Stimulated activated naive B cell treated with anti-CD40 and anti-IgM and Interleukin-4, amounts not matched to agents 10 μg/mL and 1 μg/mL and 100 μg/mL, for 72 hours (primary cell): ENCODE results near the gene LCA5.

ENCODE experiments used
- ATAC-seq, 2 donors: fragments of 150-1000 bp; cut with Tn5 transposase; replicated peaks; 2 replicates each; pipeline ENCODE4 v1.10.0; 2021; ENCODE audit warnings: moderate library complexity in 1 of 2
- DNase-seq: peaks from one replicate; pipeline ENCODE4 v3.0.0; 2021
- H3K27ac Mint-ChIP-seq: one replicate; pipeline ENCODE4 v1.8.0; 2022; ENCODE audit warnings: mild to moderate bottlenecking, mixed read lengths
- H3K27me3 Mint-ChIP-seq, 2 donors: one replicate each; pipeline ENCODE4 v1.8.0; 2022; ENCODE audit warnings: mixed read lengths in 2 of 2
- H3K36me3 Mint-ChIP-seq, 2 donors: one replicate each; pipeline ENCODE4 v1.8.0; 2022; ENCODE audit warnings: mixed read lengths in 2 of 2, mild to moderate bottlenecking in 1 of 2
- H3K4me1 Mint-ChIP-seq, 2 donors: one replicate each; pipeline ENCODE4 v1.8.0; 2022; ENCODE audit warnings: mixed read lengths in 2 of 2, mild to moderate bottlenecking in 1 of 2
- H3K4me3 Mint-ChIP-seq, 2 donors: one replicate each; pipeline ENCODE4 v1.8.0; 2022; ENCODE audit warnings: mild to moderate bottlenecking in 2 of 2, mixed read lengths in 2 of 2, moderate library complexity in 1 of 2
- H3K9me3 Mint-ChIP-seq, 2 donors: one replicate each; pipeline ENCODE4 v1.8.0; 2022; ENCODE audit warnings: mixed read lengths in 2 of 2, mild to moderate bottlenecking in 1 of 2

Gene LCA5

GRCh38 chr6:79518842-79519241, 18.4 kb downstream of the LCA5 start:
- Mint-ChIP-seq H3K36me3 (peaks cover 0 to 4% of the 10 kb centered on the region in 2 donors), H3K27me3 (no peaks in the 10 kb centered on the region), H3K9me3 (no peaks in the 10 kb centered on the region)

GRCh38 chr6:79515436-79515835, 21.8 kb downstream of the LCA5 start:
- Mint-ChIP-seq H3K36me3 (peaks cover 0 to 11% of the 10 kb centered on the region in 2 donors), H3K9me3 (peaks cover 0 to 2% of the 10 kb centered on the region in 2 donors), H3K4me1 (no peaks in the 10 kb centered on the region), H3K27me3 (no peaks in the 10 kb centered on the region), H3K4me3 (no peak overlapping the region), H3K27ac (no peak overlapping the region)
- ATAC-seq (no peak), DNase-seq (no peak)

More at GRCh38 chr6:79518842-79519241, 18.4 kb downstream of the LCA5 start:
- no peaks in the 10 kb centered on the region for H3K4me1 Mint-ChIP-seq
- DNase-seq = no peak
- no peak overlapping the region for H3K4me3 Mint-ChIP-seq
- ATAC-seq = no peak
- H3K27ac Mint-ChIP-seq = no peak overlapping the region

GRCh38 chr6:79513111-79513510, 24.1 kb downstream of the LCA5 start:
- H3K4me3 Mint-ChIP-seq = no peak overlapping the region
- DNase-seq (no peak), ATAC-seq (no peak)
- H3K36me3 Mint-ChIP-seq = peaks cover 0 to 11% of the 10 kb centered on the region in 2 donors
- no peak overlapping the region for H3K27ac Mint-ChIP-seq
- H3K27me3 Mint-ChIP-seq = no peaks in the 10 kb centered on the region
- peaks cover 0 to 2% of the 10 kb centered on the region in 2 donors for H3K9me3 Mint-ChIP-seq
- no peaks in the 10 kb centered on the region for H3K4me1 Mint-ChIP-seq

- H3K4me3 Mint-ChIP-seq = no peak overlapping the region
- H3K27ac Mint-ChIP-seq = no peak overlapping the region
- H3K27me3 Mint-ChIP-seq = no peaks in the 10 kb centered on the region
- H3K9me3 Mint-ChIP-seq = peaks cover 0 to 2% of the 10 kb centered on the region in 2 donors
- ATAC-seq (no peak), DNase-seq (no peak)
- H3K36me3 Mint-ChIP-seq = peaks cover 0 to 11% of the 10 kb centered on the region in 2 donors
- no peaks in the 10 kb centered on the region for H3K4me1 Mint-ChIP-seq
Measured at GRCh38 chr6:79512014-79512413, 25.2 kb downstream of the LCA5 start.

- Mint-ChIP-seq H3K9me3 (peaks cover 0 to 2% of the 10 kb centered on the region in 2 donors), H3K27ac (no peak overlapping the region), H3K4me3 (no peak overlapping the region), H3K27me3 (no peaks in the 10 kb centered on the region), H3K36me3 (peaks cover 0 to 11% of the 10 kb centered on the region in 2 donors), H3K4me1 (no peaks in the 10 kb centered on the region)
- ATAC-seq (no peak), DNase-seq (no peak)
Measured at GRCh38 chr6:79510707-79511106, 26.5 kb downstream of the LCA5 start.

- no peaks in the 10 kb centered on the region for H3K4me1 Mint-ChIP-seq
- ATAC-seq (no peak), DNase-seq (no peak)
- no peaks in the 10 kb centered on the region for H3K27me3 Mint-ChIP-seq
- H3K27ac Mint-ChIP-seq = no peak overlapping the region
- H3K9me3 Mint-ChIP-seq = peaks cover 0 to 2% of the 10 kb centered on the region in 2 donors
- no peaks in the 10 kb centered on the region for H3K36me3 Mint-ChIP-seq
- H3K4me3 Mint-ChIP-seq = no peak overlapping the region
Measured at GRCh38 chr6:79506251-79506650, 31.0 kb downstream of the LCA5 start.

GRCh38 chr6:79504372-79504771, 32.9 kb downstream of the LCA5 start:
- no peak overlapping the region for H3K27ac Mint-ChIP-seq
- DNase-seq (no peak), ATAC-seq (no peak)
- no peak overlapping the region for H3K4me3 Mint-ChIP-seq
- no peaks in the 10 kb centered on the region for H3K4me1 Mint-ChIP-seq
- H3K9me3 Mint-ChIP-seq = no peaks in the 10 kb centered on the region
- no peaks in the 10 kb centered on the region for H3K27me3 Mint-ChIP-seq
- no peaks in the 10 kb centered on the region for H3K36me3 Mint-ChIP-seq

- DNase-seq (no peak), ATAC-seq (no peak)
- Mint-ChIP-seq H3K9me3 (no peaks in the 10 kb centered on the region), H3K27me3 (no peaks in the 10 kb centered on the region), H3K4me3 (no peak overlapping the region), H3K27ac (no peak overlapping the region), H3K36me3 (no peaks in the 10 kb centered on the region), H3K4me1 (no peaks in the 10 kb centered on the region)
Measured at GRCh38 chr6:79498842-79499241, 38.4 kb downstream of the LCA5 start.

GRCh38 chr6:79495246-79495645, 42.0 kb downstream of the LCA5 start:
- no peak overlapping the region for H3K27ac Mint-ChIP-seq

GRCh38 chr6:79494841-79495240, 42.4 kb downstream of the LCA5 start:
- Mint-ChIP-seq H3K36me3 (no peaks in the 10 kb centered on the region), H3K9me3 (no peaks in the 10 kb centered on the region), H3K4me1 (no peaks in the 10 kb centered on the region), H3K27me3 (no peaks in the 10 kb centered on the region), H3K27ac (no peak overlapping the region), H3K4me3 (no peak overlapping the region)
- ATAC-seq (no peak), DNase-seq (no peak)

More at GRCh38 chr6:79495246-79495645, 42.0 kb downstream of the LCA5 start:
- Mint-ChIP-seq H3K4me3 (no peak overlapping the region), H3K4me1 (no peaks in the 10 kb centered on the region), H3K36me3 (no peaks in the 10 kb centered on the region), H3K9me3 (no peaks in the 10 kb centered on the region), H3K27me3 (no peaks in the 10 kb centered on the region)
- DNase-seq (no peak), ATAC-seq (no peak)

GRCh38 chr6:79470728-79471127, 66.5 kb downstream of the LCA5 start:
- peaks cover 9 to 11% of the 10 kb centered on the region in 2 donors for H3K27me3 Mint-ChIP-seq
- DNase-seq (no peak), ATAC-seq (no peak)
- H3K27ac Mint-ChIP-seq = no peak overlapping the region
- H3K4me1 Mint-ChIP-seq = no peaks in the 10 kb centered on the region
- no peak overlapping the region for H3K4me3 Mint-ChIP-seq
- peaks cover 0 to 2% of the 10 kb centered on the region in 2 donors for H3K9me3 Mint-ChIP-seq
- H3K36me3 Mint-ChIP-seq = no peaks in the 10 kb centered on the region

- Mint-ChIP-seq H3K4me1 (no peaks in the 10 kb centered on the region), H3K36me3 (no peaks in the 10 kb centered on the region), H3K27me3 (peaks cover 9 to 11% of the 10 kb centered on the region in 2 donors), H3K27ac (no peak overlapping the region), H3K9me3 (peaks cover 0 to 2% of the 10 kb centered on the region in 2 donors), H3K4me3 (no peak overlapping the region)
- ATAC-seq = no peak
- no peak for DNase-seq
Measured at GRCh38 chr6:79469376-79470246, 67.6 kb downstream of the LCA5 start.

- H3K9me3 Mint-ChIP-seq = no peaks in the 10 kb centered on the region
Measured at GRCh38 chr6:79468587-79468986, 68.6 kb downstream of the LCA5 start.

GRCh38 chr6:79468116-79468515, 69.1 kb downstream of the LCA5 start:
- no peak for ATAC-seq
- no peaks in the 10 kb centered on the region for H3K36me3 Mint-ChIP-seq
- no peaks in the 10 kb centered on the region for H3K9me3 Mint-ChIP-seq
- H3K4me3 Mint-ChIP-seq = no peak overlapping the region
- no peak overlapping the region for H3K27ac Mint-ChIP-seq
- DNase-seq = no peak
- H3K27me3 Mint-ChIP-seq = peaks cover 9 to 11% of the 10 kb centered on the region in 2 donors
- H3K4me1 Mint-ChIP-seq = no peaks in the 10 kb centered on the region

More at GRCh38 chr6:79468587-79468986, 68.6 kb downstream of the LCA5 start:
- ATAC-seq (no peak), DNase-seq (no peak)
- no peak overlapping the region for H3K27ac Mint-ChIP-seq
- no peak overlapping the region for H3K4me3 Mint-ChIP-seq
- no peaks in the 10 kb centered on the region for H3K4me1 Mint-ChIP-seq
- H3K27me3 Mint-ChIP-seq = peaks cover 9 to 11% of the 10 kb centered on the region in 2 donors
- no peaks in the 10 kb centered on the region for H3K36me3 Mint-ChIP-seq

GRCh38 chr6:79467716-79468115, 69.5 kb downstream of the LCA5 start:
- H3K9me3 Mint-ChIP-seq = no peaks in the 10 kb centered on the region

More at GRCh38 chr6:79467716-79468115, 69.5 kb downstream of the LCA5 start:
- Mint-ChIP-seq H3K4me1 (no peaks in the 10 kb centered on the region), H3K27ac (no peak overlapping the region), H3K36me3 (no peaks in the 10 kb centered on the region), H3K27me3 (peaks cover 9 to 11% of the 10 kb centered on the region in 2 donors), H3K4me3 (no peak overlapping the region)
- DNase-seq (no peak), ATAC-seq (no peak)
